Psoas muscle (tissue), 8 donors: ENCODE data around the gene HECTD1. TPM values are rescaled to one million over a fixed set of nuclear protein-coding genes. Genes with fewer than 3 reads are reported as not detected.
A peak's percentile ranks its signal among the peaks of the same experiment; 100 is the strongest.

Experiments
- ATAC-seq, 4 donors: fragments of 200-7000 bp; cut with Tn5 transposase; one replicate each; pipeline ENCODE4 v1.9.1; 2020; ENCODE audit warnings: moderate library complexity in 3 of 4, mild to moderate bottlenecking in 2 of 4
- DNase-seq, 2 donors: peaks; one replicate each; pipeline ENCODE4 v3.0.0-alpha.2; 2020
- H3K27ac ChIP-seq: fragments of 200-600 bp; one replicate; pipeline ENCODE4 v1.8.0; 2022
- H3K27me3 ChIP-seq, 3 donors: fragments of 200-600 bp in 1 of 3; one replicate each; pipeline versions ENCODE4 v1.6.1 to v1.8.0; 2013 to 2022; ENCODE audit warnings: low read length in 2 of 3, mild to moderate bottlenecking in 2 of 3, moderate library complexity in 1 of 3; ENCODE audit not compliant: insufficient read depth in 3 of 3
- H3K36me3 ChIP-seq, 2 donors: fragments of 200-600 bp in 1 of 2; one replicate each; pipeline versions ENCODE4 v1.6.1 to v1.8.0; 2013 to 2022; ENCODE audit warnings: low read depth in 1 of 2, mild to moderate bottlenecking in 1 of 2, moderate library complexity in 1 of 2; ENCODE audit not compliant: insufficient read depth in 1 of 2
- H3K4me1 ChIP-seq: fragments of 200-600 bp; one replicate; pipeline ENCODE4 v1.8.0; 2022
- H3K4me3 ChIP-seq: fragments of 200-600 bp; one replicate; pipeline ENCODE4 v1.8.0; 2022; ENCODE audit warnings: mild to moderate bottlenecking
- H3K9me3 ChIP-seq: fragments of 200-600 bp; one replicate; pipeline ENCODE4 v1.8.0; 2022
- CTCF ChIP-seq: fragments of 200-600 bp; IDR thresholded peaks from one replicate; pipeline ENCODE4 v1.8.0; 2022; ENCODE audit warnings: antibody characterized with exemption
- WGBS, 3 donors: extraction: QIAGEN DNeasy Blood & Tissue Kit; methylation state at CpG; one replicate each; pipeline versions ENCODE4 v1.1.6 to v1.1.7; 2013; 5-methylcytosine and 5-hydroxymethylcytosine counted together
- intact Hi-C, 2 donors: fragments of 100-400 bp; cut with DNase I; formaldehyde crosslinking; loops; one replicate each; pipeline versions ENCODE4 v1.11.0 to v1.14.2; 2022
- polyA plus RNA-seq, 3 donors: library from polyadenylated mRNA; stranded (reverse); fragments of 200-250 nt; gene quantifications; one replicate each; pipeline ENCODE4 v1.2.3, GENCODE V29; 2013
- total RNA-seq, 4 donors: library from RNA; stranded (reverse); fragmentation: NEBNext Ultra II Directional in 2 of 4; extraction: Animal tissue kit (Norgen Biotek cat#: 25700) in 2 of 4; gene quantifications; one replicate each; pipeline versions ENCODE4 v1.2.1 to v1.2.4, GENCODE V29; 2021 to 2023
- donor health status: healthy with polysubstance abuse.
- donor health status: DM: no; HTN: no; CAD: no; lungs with moderate emphysema.
- donor health status: Bipolar disorder and iron deficiency.
- donor health status: healthy.
- donor health status: DM: yes; HTN: yes; CAD: no.
- donor health status: DM: no; HTN: no; CAD: no.
- donor health status: DM: no; HTN: no; CAD: no.
- donor health status: DM: yes; HTN: yes; CAD: no.

HECTD1 gene
- total and polyA plus RNA-seq, 7 donors = 151 to 405 (median 217) TPM

GRCh38 chr14:31219169-31219568 lies 11.6 kb upstream of the HECTD1 start:
- Histone ChIP-seq H3K36me3 (no peaks in the 10 kb centered on the region), H3K27me3 (no peaks in the 10 kb centered on the region), H3K4me3 (no peak overlapping the region), H3K9me3 (no peaks in the 10 kb centered on the region), H3K27ac (no peak overlapping the region), H3K4me1 (no peaks in the 10 kb centered on the region)
- WGBS, 3 donors = 85 to 88% (median 87%) methylated on average over 3 of the region's 3 CpGs
- DNase-seq (no peak), ATAC-seq (no peak)
- TF ChIP-seq CTCF = no peak
- intact Hi-C loops = loop anchor here in 1 of 2 donors (10.0 kb wide), 1 partner anchor 86 kb away; no protein-coding TSS in a partner anchor

GRCh38 chr14:31216359-31216758 lies 8.8 kb upstream of the HECTD1 start:
- DNase-seq = no peak
- no peaks in the 10 kb centered on the region for H3K36me3 ChIP-seq
- intact Hi-C loops = loop anchor here in 1 of 2 donors (10.0 kb wide), 1 partner anchor 88 kb away; no protein-coding TSS in a partner anchor

GRCh38 chr14:31212893-31213292 lies 5.3 kb upstream of the HECTD1 start:
- no peak for TF ChIP-seq CTCF
- Histone ChIP-seq H3K36me3 (no peaks in the 10 kb centered on the region), H3K4me3 (no peak overlapping the region), H3K27ac (no peak overlapping the region), H3K27me3 (no peaks in the 10 kb centered on the region), H3K4me1 (peaks cover 10% of the 10 kb centered on the region), H3K9me3 (no peaks in the 10 kb centered on the region)
- no peak for ATAC-seq
- intact Hi-C loops = loop anchor here in 1 of 2 donors (10.0 kb wide), 1 partner anchor 92 kb away; no protein-coding TSS in a partner anchor
- 95 to 100% (median 97%) methylated on average over 2 of the region's 2 CpGs for WGBS, 3 donors
- DNase-seq = no peak

More at GRCh38 chr14:31216359-31216758, 8.8 kb upstream of the HECTD1 start:
- no peak for TF ChIP-seq CTCF
- H3K27me3 ChIP-seq = no peaks in the 10 kb centered on the region
- WGBS, 3 donors = 88 to 97% (median 92%) methylated on average over 9 of the region's 9 CpGs
- H3K27ac ChIP-seq = no peak overlapping the region
- no peaks in the 10 kb centered on the region for H3K4me1 ChIP-seq
- no peak overlapping the region for H3K4me3 ChIP-seq
- ATAC-seq = no peak
- no peaks in the 10 kb centered on the region for H3K9me3 ChIP-seq

GRCh38 chr14:31209605-31210004 lies 2.0 kb upstream of the HECTD1 start:
- Histone ChIP-seq H3K36me3 (no peaks in the 10 kb centered on the region), H3K4me1 (peaks cover 16% of the 10 kb centered on the region), H3K4me3 (no peak overlapping the region), H3K27ac (peak overlapping the region; percentile 99), H3K27me3 (no peaks in the 10 kb centered on the region), H3K9me3 (no peaks in the 10 kb centered on the region)
- 97% methylated on average over 5 of the region's 5 CpGs for WGBS, 3 donors
- intact Hi-C loops = loop anchor here (5.0 to 10.0 kb wide), 4 partner anchors 95 to 148 kb away; no protein-coding TSS in a partner anchor
- TF ChIP-seq CTCF = no peak
- DNase-seq = no peak
- ATAC-seq = no peak
